ENCODE measurements around the gene NR3C1. TPM values are rescaled to one million over a fixed set of nuclear protein-coding genes. Genes with fewer than 3 reads are reported as not detected.

The NR3C1 gene
- total RNA-seq, 1 donor from 2014 or later, result 13.0 TPM

Small RNA genes within 50 kb of the gene (small RNA-seq; reads per million reads assigned to genes)
- not detected for gene AC091925.2
